RPMI8226 (cell line): Measurements from ENCODE around the gene AP4B1.

Experiments used
- DNase-seq: peaks from one replicate; pipeline ENCODE4 v3.0.0-alpha.2; 2015

AP4B1 gene

GRCh38 chr1:113891631-113892220 is 12.9 kb downstream of the AP4B1 start:
- no peak for DNase-seq

GRCh38 chr1:113890816-113891215 is 13.8 kb downstream of the AP4B1 start:
- DNase-seq: no peak

- no peak for DNase-seq
Measured at GRCh38 chr1:113887402-113888175, 17.0 kb downstream of the AP4B1 start, which contains the start of gene BCL2L15. TSS of gene BCL2L15 (minus strand) at chr1:113887581. CDS start at chr1:113887375, 206 bp downstream.

- no peak for DNase-seq
Measured at GRCh38 chr1:113886417-113887401, 17.9 kb downstream of the AP4B1 start.

- DNase-seq: no peak
Measured at GRCh38 chr1:113881661-113882060, 22.9 kb downstream of the AP4B1 start.

- DNase-seq: no peak
Measured at GRCh38 chr1:113879739-113880038, 24.9 kb downstream of the AP4B1 start.

GRCh38 chr1:113876176-113876575 is 28.4 kb downstream of the AP4B1 start:
- DNase-seq: no peak

GRCh38 chr1:113875714-113876113 is 28.9 kb downstream of the AP4B1 start:
- no peak for DNase-seq

GRCh38 chr1:113874012-113874879 is 30.4 kb downstream of the AP4B1 start:
- DNase-seq: peak; percentile 11

- DNase-seq: no peak
Measured at GRCh38 chr1:113872219-113872935, 32.2 kb downstream of the AP4B1 start.

- peak; percentile 12 for DNase-seq
Measured at GRCh38 chr1:113871597-113872113, 32.9 kb downstream of the AP4B1 start, which contains the start of gene PTPN22. TSS of gene PTPN22 (minus strand) at chr1:113871712.

GRCh38 chr1:113870778-113871177 is 33.8 kb downstream of the AP4B1 start:
- DNase-seq: no peak

GRCh38 chr1:113868387-113869083 is 36.1 kb downstream of the AP4B1 start:
- no peak for DNase-seq

GRCh38 chr1:113861641-113862040 is 43.0 kb downstream of the AP4B1 start:
- no peak for DNase-seq

- no peak for DNase-seq
Measured at GRCh38 chr1:113860891-113861290, 43.7 kb downstream of the AP4B1 start.

GRCh38 chr1:113859478-113860175 is 45.0 kb downstream of the AP4B1 start:
- DNase-seq: peak; percentile 71

- DNase-seq: no peak
Measured at GRCh38 chr1:113858982-113859381, 45.6 kb downstream of the AP4B1 start.

GRCh38 chr1:113858418-113858817 is 46.2 kb downstream of the AP4B1 start:
- peak; percentile 9 for DNase-seq

- no peak for DNase-seq
Measured at GRCh38 chr1:113857776-113858175, 46.8 kb downstream of the AP4B1 start.

GRCh38 chr1:113856401-113856790 is 48.2 kb downstream of the AP4B1 start:
- no peak for DNase-seq
